ENCODE data around the gene HAND1.

The HAND1 gene

GRCh38 chr5:154466147-154466546, 11.9 kb downstream of the HAND1 start:
- TF ChIP-seq, protein P1, sequence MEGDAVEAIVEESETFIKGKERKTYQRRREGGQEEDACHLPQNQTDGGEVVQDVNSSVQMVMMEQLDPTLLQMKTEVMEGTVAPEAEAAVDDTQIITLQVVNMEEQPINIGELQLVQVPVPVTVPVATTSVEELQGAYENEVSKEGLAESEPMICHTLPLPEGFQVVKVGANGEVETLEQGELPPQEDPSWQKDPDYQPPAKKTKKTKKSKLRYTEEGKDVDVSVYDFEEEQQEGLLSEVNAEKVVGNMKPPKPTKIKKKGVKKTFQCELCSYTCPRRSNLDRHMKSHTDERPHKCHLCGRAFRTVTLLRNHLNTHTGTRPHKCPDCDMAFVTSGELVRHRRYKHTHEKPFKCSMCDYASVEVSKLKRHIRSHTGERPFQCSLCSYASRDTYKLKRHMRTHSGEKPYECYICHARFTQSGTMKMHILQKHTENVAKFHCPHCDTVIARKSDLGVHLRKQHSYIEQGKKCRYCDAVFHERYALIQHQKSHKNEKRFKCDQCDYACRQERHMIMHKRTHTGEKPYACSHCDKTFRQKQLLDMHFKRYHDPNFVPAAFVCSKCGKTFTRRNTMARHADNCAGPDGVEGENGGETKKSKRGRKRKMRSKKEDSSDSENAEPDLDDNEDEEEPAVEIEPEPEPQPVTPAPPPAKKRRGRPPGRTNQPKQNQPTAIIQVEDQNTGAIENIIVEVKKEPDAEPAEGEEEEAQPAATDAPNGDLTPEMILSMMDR (IDR thresholded peaks at IDR 0.05; ENCODE audit: low read depth, low read length): no peak
- DNase-seq: no peak
- H3K9me3 ChIP-seq (ENCODE audit: severe bottlenecking): no peaks in the 10 kb centered on the region
- H3K27me3 ChIP-seq (ENCODE audit: insufficient read depth, low read depth, severe bottlenecking): no peaks in the 10 kb centered on the region
- no peak overlapping the region for H3K27ac ChIP-seq
- no peak overlapping the region for H3K4me3 ChIP-seq (ENCODE audit: low read depth, low read length)
- no peaks in the 10 kb centered on the region for H3K36me3 ChIP-seq

DNA sequence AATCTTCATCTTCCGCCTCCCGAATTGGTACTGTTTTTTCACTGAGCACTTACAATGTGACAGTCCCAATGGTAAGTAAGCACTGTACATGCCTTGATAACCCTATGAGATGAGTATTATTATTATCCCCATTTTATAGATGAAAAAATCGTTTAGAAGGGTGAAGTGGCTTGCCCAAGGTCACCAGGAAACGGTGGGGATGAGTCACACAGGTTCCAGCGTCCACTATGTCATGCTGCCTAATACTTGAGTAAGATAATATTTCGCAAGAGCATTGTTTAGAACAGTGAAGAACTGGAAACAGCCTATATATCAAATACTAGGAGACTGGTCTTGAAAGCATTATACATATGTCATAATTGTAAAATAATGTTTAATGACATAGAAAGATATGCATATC, 12.9 kb downstream of the HAND1 start:
- no peaks in the 10 kb centered on the region for H3K27me3 ChIP-seq (ENCODE audit: insufficient read depth, low read depth, severe bottlenecking)
- no peak for DNase-seq
- no peak overlapping the region for H3K27ac ChIP-seq
- no peaks in the 10 kb centered on the region for H3K36me3 ChIP-seq
- TF ChIP-seq, protein P1 (IDR thresholded peaks at IDR 0.05; ENCODE audit: low read depth, low read length): no peak
- no peaks in the 10 kb centered on the region for H3K9me3 ChIP-seq (ENCODE audit: severe bottlenecking)
- H3K4me3 ChIP-seq (ENCODE audit: low read depth, low read length): no peak overlapping the region

- Histone ChIP-seq H3K4me3 (ENCODE audit: low read depth, low read length) (no peak overlapping the region), H3K36me3 (no peaks in the 10 kb centered on the region), H3K27me3 (ENCODE audit: insufficient read depth, low read depth, severe bottlenecking) (no peaks in the 10 kb centered on the region), H3K9me3 (ENCODE audit: severe bottlenecking) (no peaks in the 10 kb centered on the region), H3K27ac (no peak overlapping the region)
- no peak for DNase-seq
- TF ChIP-seq, protein P1 (IDR thresholded peaks at IDR 0.05; ENCODE audit: low read depth, low read length): no peak
These were observed 13.6 kb downstream of the HAND1 start for GRCh38 chr5:154464438-154464837.

DNA sequence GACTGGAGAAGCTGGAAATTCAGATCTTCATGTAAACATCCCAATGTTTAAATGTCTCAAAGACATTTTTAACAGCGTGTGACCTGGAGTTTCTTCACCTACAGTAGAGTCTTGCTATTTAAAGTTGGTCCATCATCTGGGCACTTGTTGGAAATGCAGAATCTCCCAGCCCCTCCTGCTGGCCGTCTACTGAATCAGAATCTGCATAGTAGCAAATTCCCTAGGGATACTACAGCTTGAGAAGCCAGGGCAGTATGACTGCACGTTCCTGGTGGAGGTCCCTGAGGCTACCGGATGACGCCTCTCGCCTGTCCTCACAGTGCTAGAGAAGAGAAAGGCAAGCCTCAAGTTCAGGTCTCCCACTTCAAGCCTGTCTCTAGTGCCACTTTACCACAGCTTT, 16.5 kb downstream of the HAND1 start:
- no peak for DNase-seq
- no peaks in the 10 kb centered on the region for H3K27me3 ChIP-seq (ENCODE audit: insufficient read depth, low read depth, severe bottlenecking)

GRCh38 chr5:154460172-154460571, 17.9 kb downstream of the HAND1 start:
- peaks cover 10% of the 10 kb centered on the region for H3K36me3 ChIP-seq
- H3K27ac ChIP-seq: no peak overlapping the region
- DNase-seq: no peak
- TF ChIP-seq, protein P1 (IDR thresholded peaks at IDR 0.05; ENCODE audit: low read depth, low read length): no peak
- H3K4me3 ChIP-seq (ENCODE audit: low read depth, low read length): no peak overlapping the region
- H3K9me3 ChIP-seq (ENCODE audit: severe bottlenecking): no peaks in the 10 kb centered on the region
- H3K27me3 ChIP-seq (ENCODE audit: insufficient read depth, low read depth, severe bottlenecking): no peaks in the 10 kb centered on the region

More for the DNA sequence above, 16.5 kb downstream of the HAND1 start:
- no peaks in the 10 kb centered on the region for H3K9me3 ChIP-seq (ENCODE audit: severe bottlenecking)
- H3K36me3 ChIP-seq: peaks cover 3% of the 10 kb centered on the region
- H3K4me3 ChIP-seq (ENCODE audit: low read depth, low read length): no peak overlapping the region
- no peak overlapping the region for H3K27ac ChIP-seq
- TF ChIP-seq, protein P1 (IDR thresholded peaks at IDR 0.05; ENCODE audit: low read depth, low read length): 0 out of 2 replicates have a peak, but pooled peaks have one; percentile 22

DNA sequence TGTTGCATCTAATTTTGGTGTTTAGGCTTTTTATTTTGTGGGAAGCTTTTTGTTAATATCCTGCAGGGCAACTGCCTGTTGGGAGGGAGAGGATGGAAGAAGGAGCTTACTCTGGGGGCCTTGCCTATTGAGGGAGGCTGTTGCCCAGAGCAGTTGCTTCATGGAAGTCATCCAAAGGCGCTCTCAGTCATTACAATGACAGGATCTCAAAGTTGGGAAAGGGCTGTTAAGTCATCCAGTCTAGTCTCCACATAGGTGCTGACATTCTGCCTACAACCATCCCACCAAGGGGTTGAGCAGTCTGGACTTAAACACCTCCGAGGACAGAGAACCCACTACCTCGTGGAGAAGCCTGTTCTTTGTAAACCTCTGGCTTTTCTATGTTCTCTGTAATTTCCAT, 19.0 kb downstream of the HAND1 start:
- Histone ChIP-seq H3K9me3 (ENCODE audit: severe bottlenecking) (no peaks in the 10 kb centered on the region), H3K27ac (no peak overlapping the region), H3K27me3 (ENCODE audit: insufficient read depth, low read depth, severe bottlenecking) (no peaks in the 10 kb centered on the region), H3K4me3 (ENCODE audit: low read depth, low read length) (no peak overlapping the region), H3K36me3 (peaks cover 16% of the 10 kb centered on the region)
- TF ChIP-seq, protein P1 (IDR thresholded peaks at IDR 0.05; ENCODE audit: low read depth, low read length): no peak
- no peak for DNase-seq
